ENCODE results near the gene TMEM168. TPM values are rescaled to one million over a fixed set of nuclear protein-coding genes. Genes with fewer than 3 reads are reported as not detected.

TMEM168 gene
- total RNA-seq, 1 donor from 2014 or later, result 10.8 TPM

DNA sequence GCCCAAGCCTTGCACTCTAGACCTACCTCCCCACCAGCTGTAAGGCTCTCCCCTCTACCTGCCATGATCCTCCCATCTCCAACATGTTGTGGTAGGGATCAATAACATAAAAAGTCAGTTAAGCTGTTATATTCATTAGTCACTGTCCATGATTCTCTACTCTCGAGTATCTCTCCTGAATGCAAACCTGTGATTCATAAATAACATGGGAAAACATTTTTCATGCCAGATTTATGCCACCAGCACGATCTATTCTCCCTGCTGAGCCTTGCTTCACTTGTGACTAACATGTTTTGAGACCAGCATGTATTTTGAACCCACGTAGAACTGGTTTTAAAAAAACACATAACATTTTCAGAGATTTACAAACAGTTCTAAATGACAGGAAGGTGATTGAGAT, 30.3 kb downstream of the TMEM168 start:
- H3K9me3 ChIP-seq (ENCODE audit: insufficient read depth, low read depth, low read length), result no peaks in the 10 kb centered on the region
- no peak overlapping the region for H3K4me2 ChIP-seq (ENCODE audit: low read length)
- H2AFZ ChIP-seq (ENCODE audit: low read depth, low read length), result no peak overlapping the region
- no peak for FAIRE-seq
- TF ChIP-seq, protein P1, sequence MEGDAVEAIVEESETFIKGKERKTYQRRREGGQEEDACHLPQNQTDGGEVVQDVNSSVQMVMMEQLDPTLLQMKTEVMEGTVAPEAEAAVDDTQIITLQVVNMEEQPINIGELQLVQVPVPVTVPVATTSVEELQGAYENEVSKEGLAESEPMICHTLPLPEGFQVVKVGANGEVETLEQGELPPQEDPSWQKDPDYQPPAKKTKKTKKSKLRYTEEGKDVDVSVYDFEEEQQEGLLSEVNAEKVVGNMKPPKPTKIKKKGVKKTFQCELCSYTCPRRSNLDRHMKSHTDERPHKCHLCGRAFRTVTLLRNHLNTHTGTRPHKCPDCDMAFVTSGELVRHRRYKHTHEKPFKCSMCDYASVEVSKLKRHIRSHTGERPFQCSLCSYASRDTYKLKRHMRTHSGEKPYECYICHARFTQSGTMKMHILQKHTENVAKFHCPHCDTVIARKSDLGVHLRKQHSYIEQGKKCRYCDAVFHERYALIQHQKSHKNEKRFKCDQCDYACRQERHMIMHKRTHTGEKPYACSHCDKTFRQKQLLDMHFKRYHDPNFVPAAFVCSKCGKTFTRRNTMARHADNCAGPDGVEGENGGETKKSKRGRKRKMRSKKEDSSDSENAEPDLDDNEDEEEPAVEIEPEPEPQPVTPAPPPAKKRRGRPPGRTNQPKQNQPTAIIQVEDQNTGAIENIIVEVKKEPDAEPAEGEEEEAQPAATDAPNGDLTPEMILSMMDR (IDR thresholded peaks at IDR 0.05; ENCODE audit: insufficient read depth, low read depth, low read length), result no peak
- no peak for TF ChIP-seq EZH2 (IDR thresholded peaks at IDR 0.05; ENCODE audit: insufficient read depth, low read length)
- H3K27me3 ChIP-seq (ENCODE audit: insufficient read depth, low read length), result no peaks in the 10 kb centered on the region
- no peaks in the 10 kb centered on the region for H3K4me1 ChIP-seq (ENCODE audit: insufficient read depth, low read length)
- H3K9me3 Mint-ChIP-seq (ENCODE audit: unreplicated experiment), result no peaks in the 10 kb centered on the region
- no peaks in the 10 kb centered on the region for H3K27me3 Mint-ChIP-seq (ENCODE audit: low read depth, unreplicated experiment)
- H3K9ac ChIP-seq (ENCODE audit: low read length), result no peak overlapping the region
- no peaks in the 10 kb centered on the region for H3K4me1 Mint-ChIP-seq (ENCODE audit: low read depth, unreplicated experiment)
- no peak overlapping the region for H3K4me3 ChIP-seq (ENCODE audit: insufficient read depth, low read depth, low read length)
- no peak overlapping the region for H3K27ac ChIP-seq (ENCODE audit: low read depth, low read length)
- no peaks in the 10 kb centered on the region for H3K79me2 ChIP-seq (ENCODE audit: insufficient read depth, low read length)
- no peak overlapping the region for H3K4me3 Mint-ChIP-seq (ENCODE audit: unreplicated experiment)
- DNase-seq (ENCODE audit: low read depth), result no peak
- H4K20me1 ChIP-seq (ENCODE audit: insufficient read depth, low read length), result no peaks in the 10 kb centered on the region
- no peaks in the 10 kb centered on the region for H3K36me3 ChIP-seq (ENCODE audit: insufficient read depth, low read length)
- no peaks in the 10 kb centered on the region for H3K36me3 Mint-ChIP-seq (ENCODE audit: low read depth, unreplicated experiment)
- H3K27ac Mint-ChIP-seq (ENCODE audit: unreplicated experiment), result no peak overlapping the region

DNA sequence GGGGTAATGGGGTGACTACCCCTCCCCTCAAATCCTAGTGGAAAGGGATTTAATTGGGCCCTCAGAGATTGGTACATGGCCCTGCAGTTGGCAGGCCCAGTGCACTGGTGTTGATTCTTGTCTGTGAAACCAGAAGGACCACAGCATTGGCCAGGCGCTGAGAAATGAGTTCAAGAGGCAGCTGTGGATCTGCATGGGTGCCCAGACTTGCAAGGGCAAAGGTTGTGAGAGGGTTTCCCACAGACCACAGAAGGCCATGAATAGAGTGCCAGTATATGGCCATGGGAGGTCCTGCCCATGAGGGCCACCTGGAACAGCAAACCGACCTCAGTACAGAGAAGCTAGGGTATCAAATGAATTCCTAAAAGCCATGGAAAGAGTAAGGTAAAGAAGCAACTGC, 32.9 kb downstream of the TMEM168 start:
- Mint-ChIP-seq H3K9me3 (ENCODE audit: unreplicated experiment) (no peaks in the 10 kb centered on the region), H3K27ac (ENCODE audit: unreplicated experiment) (no peak overlapping the region), H3K4me3 (ENCODE audit: unreplicated experiment) (no peak overlapping the region), H3K36me3 (ENCODE audit: low read depth, unreplicated experiment) (no peaks in the 10 kb centered on the region), H3K27me3 (ENCODE audit: low read depth, unreplicated experiment) (no peaks in the 10 kb centered on the region), H3K4me1 (ENCODE audit: low read depth, unreplicated experiment) (no peaks in the 10 kb centered on the region)
- Histone ChIP-seq H3K36me3 (ENCODE audit: insufficient read depth, low read length) (no peaks in the 10 kb centered on the region), H3K4me1 (ENCODE audit: insufficient read depth, low read length) (no peaks in the 10 kb centered on the region), H3K9me3 (ENCODE audit: insufficient read depth, low read depth, low read length) (no peaks in the 10 kb centered on the region), H3K27me3 (ENCODE audit: insufficient read depth, low read length) (no peaks in the 10 kb centered on the region), H3K4me2 (ENCODE audit: low read length) (no peak overlapping the region), H3K27ac (ENCODE audit: low read depth, low read length) (no peak overlapping the region), H4K20me1 (ENCODE audit: insufficient read depth, low read length) (no peaks in the 10 kb centered on the region), H2AFZ (ENCODE audit: low read depth, low read length) (no peak overlapping the region), H3K9ac (ENCODE audit: low read length) (no peak overlapping the region), H3K79me2 (ENCODE audit: insufficient read depth, low read length) (no peaks in the 10 kb centered on the region), H3K4me3 (ENCODE audit: insufficient read depth, low read depth, low read length) (no peak overlapping the region)
- TF ChIP-seq EZH2 (IDR thresholded peaks at IDR 0.05; ENCODE audit: insufficient read depth, low read length), result no peak
- TF ChIP-seq, protein P1 (IDR thresholded peaks at IDR 0.05; ENCODE audit: insufficient read depth, low read depth, low read length), result no peak
- DNase-seq (ENCODE audit: low read depth) (no peak), FAIRE-seq (no peak)

DNA sequence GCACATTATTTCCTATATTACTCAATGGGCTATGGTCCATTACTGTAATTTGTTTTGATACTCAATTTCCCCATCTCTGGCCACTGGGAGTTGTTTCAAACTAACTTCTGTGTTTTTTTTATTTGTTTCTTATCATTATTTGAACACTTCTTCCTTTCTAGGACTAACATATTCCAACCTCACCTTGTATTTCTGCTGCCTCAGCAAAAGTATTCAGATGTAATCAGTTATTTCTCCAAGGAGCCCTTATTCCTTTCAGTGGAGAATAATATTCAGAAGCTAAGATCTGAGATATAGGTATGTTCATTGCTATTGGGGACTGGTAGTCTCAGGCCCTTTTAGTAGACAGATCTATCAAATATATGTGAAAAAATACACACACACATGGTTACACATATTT, 36.9 kb downstream of the TMEM168 start:
- no peak overlapping the region for H3K27ac Mint-ChIP-seq (ENCODE audit: unreplicated experiment)
- Histone ChIP-seq H3K4me2 (ENCODE audit: low read length) (no peak overlapping the region), H2AFZ (ENCODE audit: low read depth, low read length) (no peak overlapping the region), H4K20me1 (ENCODE audit: insufficient read depth, low read length) (no peaks in the 10 kb centered on the region), H3K36me3 (ENCODE audit: insufficient read depth, low read length) (no peaks in the 10 kb centered on the region), H3K27me3 (ENCODE audit: insufficient read depth, low read length) (no peaks in the 10 kb centered on the region), H3K79me2 (ENCODE audit: insufficient read depth, low read length) (no peaks in the 10 kb centered on the region), H3K4me1 (ENCODE audit: insufficient read depth, low read length) (no peaks in the 10 kb centered on the region), H3K4me3 (ENCODE audit: insufficient read depth, low read depth, low read length) (no peak overlapping the region), H3K27ac (ENCODE audit: low read depth, low read length) (no peak overlapping the region), H3K9me3 (ENCODE audit: insufficient read depth, low read depth, low read length) (no peaks in the 10 kb centered on the region), H3K9ac (ENCODE audit: low read length) (no peak overlapping the region)
- TF ChIP-seq, protein P1 (IDR thresholded peaks at IDR 0.05; ENCODE audit: insufficient read depth, low read depth, low read length), result no peak
- TF ChIP-seq EZH2 (IDR thresholded peaks at IDR 0.05; ENCODE audit: insufficient read depth, low read length), result no peak
- H3K36me3 Mint-ChIP-seq (ENCODE audit: low read depth, unreplicated experiment), result no peaks in the 10 kb centered on the region
- H3K4me3 Mint-ChIP-seq (ENCODE audit: unreplicated experiment), result no peak overlapping the region
- FAIRE-seq (no peak), DNase-seq (ENCODE audit: low read depth) (no peak)
- H3K4me1 Mint-ChIP-seq (ENCODE audit: low read depth, unreplicated experiment), result peaks cover 3% of the 10 kb centered on the region
- H3K9me3 Mint-ChIP-seq (ENCODE audit: unreplicated experiment), result no peaks in the 10 kb centered on the region
- no peaks in the 10 kb centered on the region for H3K27me3 Mint-ChIP-seq (ENCODE audit: low read depth, unreplicated experiment)
